ENCODE measurements around the gene GATA6.

The GATA6 gene

GRCh38 chr18:22250591-22250996 is 81.2 kb downstream of the GATA6 start:
- DNase-seq (ENCODE audit: low read depth) = no peak
- H3K4me3 ChIP-seq (ENCODE audit: low read depth, low read length) = no peak overlapping the region
- TF ChIP-seq POLR2A (IDR thresholded peaks at IDR 0.05; ENCODE audit: extremely low read depth, insufficient read length) (no peak), CTCF (IDR thresholded peaks at IDR 0.05; ENCODE audit: low read depth, low read length) (no peak), MAX (IDR thresholded peaks at IDR 0.05; ENCODE audit: low read depth, low read length) (no peak)
